Suprapubic skin (tissue), 4 donors: ENCODE data around the gene LDLRAD4. TPM values are rescaled to one million over a fixed set of nuclear protein-coding genes. Genes with fewer than 3 reads are reported as not detected.

ENCODE experiments used
- DNase-seq, 2 donors: peaks; one replicate each; pipeline ENCODE4 v3.0.0-alpha.2; 2019; ENCODE audit warnings: low spot score in 2 of 2
- H3K27ac ChIP-seq: fragments of 200-600 bp; sonication (generic); one replicate; pipeline ENCODE4 v1.5.1; 2019
- H3K27me3 ChIP-seq: fragments of 200-600 bp; sonication (generic); one replicate; pipeline ENCODE4 v1.5.1; 2019
- H3K36me3 ChIP-seq: fragments of 200-600 bp; sonication (generic); one replicate; pipeline ENCODE4 v1.5.1; 2019
- H3K4me1 ChIP-seq: fragments of 200-600 bp; sonication (generic); one replicate; pipeline ENCODE4 v1.5.1; 2019
- H3K4me3 ChIP-seq: fragments of 200-600 bp; sonication (generic); one replicate; pipeline ENCODE4 v1.5.1; 2019; ENCODE audit warnings: mild to moderate bottlenecking
- H3K9me3 ChIP-seq: fragments of 200-600 bp; sonication (generic); one replicate; pipeline ENCODE4 v1.5.1; 2019
- EP300 ChIP-seq: sonication (generic); formaldehyde crosslinking; IDR thresholded peaks from one replicate; pipeline ENCODE4 v1.6.1; 2017; ENCODE audit warnings: antibody characterized with exemption
- POLR2A ChIP-seq, 2 donors: fragments of 450-650 bp; IDR thresholded peaks; one replicate each; pipeline ENCODE4 v1.6.1; 2017; ENCODE audit warnings: antibody characterized with exemption in 2 of 2, mild to moderate bottlenecking in 2 of 2, moderate library complexity in 2 of 2
- POLR2AphosphoS5 ChIP-seq, 3 donors: sonication (generic); formaldehyde crosslinking; IDR thresholded peaks; one replicate each; pipeline ENCODE4 v1.6.1; 2017; ENCODE audit warnings: antibody characterized with exemption in 3 of 3
- WGBS: methylation state at CpG from one replicate; pipeline ENCODE4 v1.1.5; 2018; 5-methylcytosine and 5-hydroxymethylcytosine counted together
- total RNA-seq, 4 donors: library from RNA; depleted of rRNA; stranded (reverse); fragments of >200 nt; gene quantifications; one replicate each; pipeline ENCODE4 v1.1.0, GENCODE V29; 2016
- TF ChIP-seq, protein P1 (sequence below), 2 donors: fragments of 200-600 bp in 1 of 2; fragments of 450-650 bp in 1 of 2; sonication (generic) in 1 of 2; IDR thresholded peaks; one replicate each; pipeline ENCODE4 v1.5.1; 2016 to 2019; ENCODE audit warnings: antibody characterized with exemption in 2 of 2, mild to moderate bottlenecking in 1 of 2, moderate library complexity in 1 of 2

Gene LDLRAD4
- total RNA-seq, 4 donors from 2014 or later = 10.1 to 31.6 (median 15.1) TPM

DNA sequence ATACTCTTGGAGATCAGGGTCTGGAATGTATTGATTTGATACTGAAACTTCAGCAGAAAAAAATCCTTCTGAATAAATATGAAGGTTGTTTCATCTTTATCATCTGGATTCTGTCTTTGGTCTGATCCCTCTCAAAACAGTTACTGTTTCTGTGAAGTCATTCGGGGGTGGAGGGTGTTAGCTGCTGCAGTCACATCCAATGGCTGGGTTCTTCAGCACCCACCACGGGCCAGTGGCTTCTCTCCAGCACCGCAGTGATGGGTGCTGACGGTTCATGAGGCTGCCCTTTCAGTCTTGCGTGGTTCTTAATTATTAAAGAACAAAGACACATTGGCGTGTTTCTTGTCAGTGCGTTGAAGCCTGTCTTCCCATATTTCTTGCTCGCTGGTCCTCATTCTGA, 148.0 kb downstream of the LDLRAD4 start:
- Histone ChIP-seq H3K36me3 (no peaks in the 10 kb centered on the region), H3K27me3 (no peaks in the 10 kb centered on the region), H3K27ac (no peak overlapping the region), H3K9me3 (no peaks in the 10 kb centered on the region), H3K4me3 (no peak overlapping the region), H3K4me1 (peaks cover 3% of the 10 kb centered on the region)
- TF ChIP-seq, protein P1, sequence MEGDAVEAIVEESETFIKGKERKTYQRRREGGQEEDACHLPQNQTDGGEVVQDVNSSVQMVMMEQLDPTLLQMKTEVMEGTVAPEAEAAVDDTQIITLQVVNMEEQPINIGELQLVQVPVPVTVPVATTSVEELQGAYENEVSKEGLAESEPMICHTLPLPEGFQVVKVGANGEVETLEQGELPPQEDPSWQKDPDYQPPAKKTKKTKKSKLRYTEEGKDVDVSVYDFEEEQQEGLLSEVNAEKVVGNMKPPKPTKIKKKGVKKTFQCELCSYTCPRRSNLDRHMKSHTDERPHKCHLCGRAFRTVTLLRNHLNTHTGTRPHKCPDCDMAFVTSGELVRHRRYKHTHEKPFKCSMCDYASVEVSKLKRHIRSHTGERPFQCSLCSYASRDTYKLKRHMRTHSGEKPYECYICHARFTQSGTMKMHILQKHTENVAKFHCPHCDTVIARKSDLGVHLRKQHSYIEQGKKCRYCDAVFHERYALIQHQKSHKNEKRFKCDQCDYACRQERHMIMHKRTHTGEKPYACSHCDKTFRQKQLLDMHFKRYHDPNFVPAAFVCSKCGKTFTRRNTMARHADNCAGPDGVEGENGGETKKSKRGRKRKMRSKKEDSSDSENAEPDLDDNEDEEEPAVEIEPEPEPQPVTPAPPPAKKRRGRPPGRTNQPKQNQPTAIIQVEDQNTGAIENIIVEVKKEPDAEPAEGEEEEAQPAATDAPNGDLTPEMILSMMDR (IDR thresholded peaks at IDR 0.05) = no peak
- no peak for TF ChIP-seq POLR2A (IDR thresholded peaks at IDR 0.05)
- TF ChIP-seq EP300 = no peak
- no peak for TF ChIP-seq POLR2AphosphoS5 (IDR thresholded peaks at IDR 0.05)
- no peak for DNase-seq
- WGBS = 84% methylated on average over 8 of the region's 8 CpGs

DNA sequence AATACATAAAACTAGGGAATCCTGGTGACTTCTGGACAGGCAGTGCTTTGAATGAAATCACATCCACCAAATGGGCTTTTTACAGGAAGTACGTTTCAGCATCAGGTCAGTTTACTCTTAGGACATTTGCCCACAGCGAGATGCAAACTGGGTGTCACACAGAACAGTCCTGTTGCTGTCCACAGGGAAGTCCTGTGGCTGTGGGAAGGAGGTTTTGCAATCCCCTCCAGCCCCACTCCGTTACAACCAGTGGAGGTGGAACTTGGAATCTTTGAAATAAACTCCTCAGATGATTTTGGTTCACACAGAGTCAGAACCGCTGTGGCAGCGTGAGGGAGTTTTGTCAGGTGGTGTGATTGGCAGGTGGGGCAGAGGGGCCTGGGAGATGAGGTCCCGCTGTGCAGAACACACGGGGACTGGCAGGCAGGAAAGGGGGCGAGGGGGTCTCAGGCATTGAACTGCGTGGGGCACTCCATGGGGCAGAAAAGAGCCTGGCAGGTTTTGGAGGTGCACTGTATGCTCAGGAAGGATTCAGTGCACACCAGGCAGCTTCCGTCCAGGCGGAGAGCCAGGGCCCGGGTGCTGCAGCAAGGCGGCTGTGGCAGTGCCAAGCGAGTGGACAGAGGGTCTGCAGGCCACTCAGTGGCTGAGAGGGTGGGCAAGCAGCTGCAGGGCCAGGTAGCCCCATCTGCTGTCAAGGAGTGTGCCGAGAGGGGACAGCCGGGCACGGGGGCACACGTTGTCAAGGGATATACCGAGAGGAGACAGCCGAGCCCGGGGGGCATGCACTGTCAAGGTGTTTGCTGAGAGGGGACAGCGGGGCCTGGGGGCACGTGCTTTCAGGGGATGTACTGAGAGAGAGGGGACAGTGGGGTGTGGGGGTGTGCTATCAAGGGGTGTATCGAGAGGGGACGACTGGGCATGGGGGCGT, 148.7 kb downstream of the LDLRAD4 start:
- Histone ChIP-seq H3K4me1 (peaks cover 8% of the 10 kb centered on the region), H3K9me3 (no peaks in the 10 kb centered on the region), H3K27me3 (no peaks in the 10 kb centered on the region), H3K27ac (no peak overlapping the region), H3K36me3 (no peaks in the 10 kb centered on the region), H3K4me3 (no peak overlapping the region)
- no peak for DNase-seq
- WGBS = 82% methylated on average over 26 of the region's 26 CpGs
- TF ChIP-seq POLR2A (IDR thresholded peaks at IDR 0.05) (no peak), EP300 (no peak), POLR2AphosphoS5 (IDR thresholded peaks at IDR 0.05) (no peak)
- TF ChIP-seq, protein P1 (IDR thresholded peaks at IDR 0.05) = no peak

DNA sequence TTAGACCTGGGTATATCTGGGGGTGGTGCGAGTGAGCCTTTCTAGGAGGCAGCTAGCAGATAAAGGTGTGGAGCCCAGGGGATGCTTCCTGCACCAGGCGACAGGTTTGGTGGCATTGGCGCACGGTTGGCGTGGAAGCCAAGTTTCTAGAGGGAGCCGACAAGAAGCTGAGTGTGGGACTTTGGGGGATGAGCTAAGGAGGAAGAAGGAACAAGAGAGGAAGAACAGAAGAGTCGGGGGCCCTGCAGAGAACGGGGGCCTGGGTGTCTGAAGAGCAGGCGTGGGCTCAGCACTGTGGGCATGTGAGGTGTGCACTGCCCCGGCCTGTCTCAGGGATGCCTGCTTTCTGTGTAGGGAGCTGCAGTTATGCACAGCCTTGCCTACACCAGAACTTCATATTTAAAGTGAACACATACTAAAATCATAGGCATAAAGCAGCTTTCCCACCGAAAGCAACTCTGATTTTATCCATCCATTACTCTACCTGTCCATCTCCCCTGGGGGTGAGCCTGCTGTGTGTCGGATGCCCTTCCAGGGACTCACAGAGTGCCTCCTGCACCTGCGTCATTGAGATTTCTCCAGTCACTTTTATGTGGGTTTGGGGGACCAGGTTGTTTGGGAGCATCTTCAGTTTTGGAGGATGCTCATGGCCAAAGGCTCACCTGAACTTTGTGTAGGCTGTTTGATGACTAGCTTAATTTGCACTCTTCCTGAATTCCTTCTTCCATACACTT, 149.7 kb downstream of the LDLRAD4 start:
- Histone ChIP-seq H3K4me1 (peaks cover 13% of the 10 kb centered on the region), H3K27me3 (no peaks in the 10 kb centered on the region), H3K36me3 (no peaks in the 10 kb centered on the region), H3K27ac (no peak overlapping the region), H3K4me3 (no peak overlapping the region), H3K9me3 (no peaks in the 10 kb centered on the region)
- TF ChIP-seq, protein P1 (IDR thresholded peaks at IDR 0.05) = no peak
- TF ChIP-seq POLR2AphosphoS5 (IDR thresholded peaks at IDR 0.05) = no peak
- DNase-seq = no peak
- WGBS = 86% methylated on average over 13 of the region's 13 CpGs

DNA sequence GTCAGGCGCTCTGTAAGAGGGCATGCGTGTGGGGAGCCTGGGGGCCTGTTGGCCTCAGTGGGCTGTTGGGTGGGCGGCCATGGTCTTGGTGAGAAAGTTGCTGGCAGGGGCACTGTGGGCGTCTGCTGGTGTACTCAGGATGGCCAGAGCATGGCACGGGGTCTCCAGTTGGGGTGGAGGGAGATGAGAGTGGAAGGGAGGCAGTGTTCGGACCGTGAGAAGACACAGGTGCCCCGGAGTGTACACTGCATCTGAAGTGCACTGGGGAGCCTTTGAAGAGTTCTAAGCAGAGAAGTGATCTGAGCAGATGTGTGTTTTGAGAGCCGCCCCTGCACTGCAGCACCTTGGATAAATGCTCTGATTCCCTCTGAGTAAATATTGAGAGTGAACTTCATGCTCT, 150.8 kb downstream of the LDLRAD4 start:
- no peak overlapping the region for H3K4me3 ChIP-seq
- TF ChIP-seq, protein P1 (IDR thresholded peaks at IDR 0.05) = no peak
- TF ChIP-seq POLR2A (IDR thresholded peaks at IDR 0.05) = no peak
- TF ChIP-seq EP300 = no peak
- no peak for TF ChIP-seq POLR2AphosphoS5 (IDR thresholded peaks at IDR 0.05)
- H3K9me3 ChIP-seq = no peaks in the 10 kb centered on the region
- 86% methylated on average over 9 of the region's 9 CpGs for WGBS
- no peak for DNase-seq
- no peak overlapping the region for H3K27ac ChIP-seq
- peaks cover 13% of the 10 kb centered on the region for H3K4me1 ChIP-seq
- H3K27me3 ChIP-seq = no peaks in the 10 kb centered on the region
- no peaks in the 10 kb centered on the region for H3K36me3 ChIP-seq
